ENCODE data around the gene TMEM231. TPM values are rescaled to one million over a fixed set of nuclear protein-coding genes. Genes with fewer than 3 reads are reported as not detected.

Gene TMEM231, protein sequence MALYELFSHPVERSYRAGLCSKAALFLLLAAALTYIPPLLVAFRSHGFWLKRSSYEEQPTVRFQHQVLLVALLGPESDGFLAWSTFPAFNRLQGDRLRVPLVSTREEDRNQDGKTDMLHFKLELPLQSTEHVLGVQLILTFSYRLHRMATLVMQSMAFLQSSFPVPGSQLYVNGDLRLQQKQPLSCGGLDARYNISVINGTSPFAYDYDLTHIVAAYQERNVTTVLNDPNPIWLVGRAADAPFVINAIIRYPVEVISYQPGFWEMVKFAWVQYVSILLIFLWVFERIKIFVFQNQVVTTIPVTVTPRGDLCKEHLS
- total RNA-seq, result 7.9 and 11.7 TPM in 2 replicates

DNA sequence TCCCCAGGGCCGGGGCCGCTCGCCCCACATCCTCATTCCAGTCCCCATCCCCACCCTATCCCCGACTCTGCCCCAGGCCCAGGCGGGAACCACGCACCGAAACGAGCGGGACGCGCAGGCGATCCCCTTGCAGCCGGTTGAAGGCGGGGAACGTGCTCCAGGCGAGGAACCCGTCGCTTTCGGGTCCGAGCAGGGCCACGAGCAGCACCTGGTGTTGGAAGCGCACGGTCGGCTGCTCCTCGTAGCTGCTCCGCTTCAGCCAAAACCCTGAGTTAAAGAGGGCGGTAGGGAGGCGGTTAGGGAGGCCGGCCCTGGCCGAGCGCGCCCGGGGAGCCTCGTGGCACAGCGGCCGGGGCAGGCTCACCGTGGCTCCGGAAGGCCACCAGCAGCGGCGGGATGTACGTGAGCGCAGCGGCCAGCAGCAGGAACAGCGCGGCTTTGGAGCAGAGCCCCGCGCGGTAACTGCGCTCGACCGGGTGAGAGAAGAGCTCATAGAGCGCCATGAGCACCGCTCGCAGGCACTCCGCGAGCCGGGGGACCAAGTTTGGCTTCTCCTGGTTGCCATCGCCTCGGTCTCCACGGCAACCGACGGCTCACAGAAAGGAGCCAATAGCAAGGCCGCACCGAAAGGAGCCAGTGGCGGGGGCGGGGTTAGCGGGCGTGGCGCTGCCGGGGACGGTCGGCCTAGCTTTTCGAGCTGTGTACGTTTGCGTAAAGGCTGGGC, at the start of gene TMEM231:
Gene TMEM231 (minus strand): TSS at position 546 of the 724 bp plus-strand sequence. CDS start 43 bp downstream, at position 503.

DNA sequence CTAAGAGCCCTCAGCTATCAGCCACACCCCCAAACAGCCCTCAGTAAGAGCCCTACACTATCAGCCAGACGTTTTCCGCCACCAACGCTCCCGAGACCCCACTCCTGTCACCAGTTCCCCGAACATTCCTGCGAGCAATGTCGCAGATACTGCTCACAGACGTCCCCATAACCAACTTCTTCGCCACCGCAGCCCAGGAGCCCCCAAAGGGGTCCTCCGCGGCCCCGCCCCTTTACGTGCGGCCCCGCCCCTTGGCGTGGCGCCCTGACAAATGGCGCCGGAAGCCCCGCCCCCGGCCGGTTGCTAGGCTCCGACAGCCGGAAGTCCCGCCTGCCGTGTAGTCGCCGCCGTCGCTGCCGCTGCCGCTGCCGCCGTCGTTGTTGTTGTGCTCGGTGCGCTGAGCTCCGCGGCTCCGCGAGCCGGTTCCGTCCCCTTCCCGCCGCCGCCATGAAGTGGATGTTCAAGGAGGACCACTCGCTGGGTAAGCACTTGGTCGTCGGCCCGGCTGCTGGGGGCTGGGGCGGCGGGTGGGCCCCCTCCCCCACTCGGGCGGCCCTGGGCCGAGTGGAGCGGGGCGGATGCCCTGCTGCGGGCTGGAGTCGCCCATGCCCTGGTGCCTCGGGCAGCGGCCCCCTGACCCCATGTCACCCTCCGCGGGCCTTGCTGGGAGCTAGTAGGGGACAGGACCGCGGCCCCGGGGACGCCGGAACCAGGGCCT, 10.1 kb upstream of the TMEM231 start, which contains the start of gene GABARAPL2:
Gene GABARAPL2 (plus strand): TSS at position 340 of the 718 bp plus-strand sequence. CDS start 108 bp downstream, at position 448.

DNA sequence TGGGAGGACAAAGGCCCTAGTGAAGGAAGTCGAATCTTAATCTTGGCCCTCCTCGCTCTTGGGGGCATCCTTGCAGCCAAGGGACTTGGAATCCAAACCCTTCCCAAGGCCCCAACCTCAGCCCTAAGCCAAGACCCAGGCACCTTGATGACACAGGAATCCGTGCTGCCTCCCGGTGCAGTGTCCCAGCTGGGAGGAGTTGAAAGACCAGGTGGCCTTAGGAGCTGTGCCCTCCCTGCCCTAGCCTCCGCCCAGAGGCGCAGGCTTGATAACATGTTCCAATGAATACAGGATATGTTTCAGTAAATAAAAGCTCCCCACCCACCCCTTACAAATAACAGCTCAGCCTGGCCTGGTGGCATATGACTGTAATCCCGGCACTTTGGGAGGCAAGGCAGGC, 20.2 kb downstream of the TMEM231 start, which contains the start of gene CHST5:
Gene CHST5 (minus strand): TSS at position 208 of the 400 bp plus-strand sequence. CDS start 5,724 bp downstream, outside the sequence.

DNA sequence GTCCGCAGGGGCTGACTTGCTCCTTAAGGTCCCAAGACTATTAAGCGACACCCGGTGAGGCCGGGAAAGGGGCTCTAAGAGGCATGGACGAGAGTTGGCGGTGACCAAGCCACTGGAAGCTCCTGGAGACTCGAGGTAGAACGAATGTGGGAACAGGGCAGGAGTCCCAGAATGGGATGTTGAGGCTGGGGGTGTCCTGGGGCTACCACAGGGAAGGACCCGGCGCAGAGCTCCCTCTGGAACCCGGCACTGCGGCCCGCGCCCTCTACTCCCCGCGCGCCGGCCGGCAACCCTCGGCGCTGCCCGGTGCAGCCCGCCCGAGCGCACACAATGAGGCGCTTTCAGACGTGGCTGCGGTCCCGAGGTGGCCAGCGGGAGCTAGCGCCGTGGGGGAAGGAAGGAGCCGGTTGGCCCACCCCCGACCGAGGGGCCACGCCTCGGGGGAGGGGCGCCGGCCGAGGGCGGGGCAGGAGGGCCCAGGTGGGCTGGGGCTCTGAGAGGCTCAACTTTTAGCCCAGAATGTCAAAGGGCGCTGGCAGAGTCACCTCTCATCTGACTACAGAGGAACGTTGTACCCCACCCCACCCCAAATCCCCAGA, 60.9 kb downstream of the TMEM231 start, which contains the start of gene CHST6:
Gene CHST6 (minus strand): TSS at position 366 of the 599 bp plus-strand sequence. CDS start 15,613 bp downstream, outside the sequence.

Other genes starting within 250 kb of the TMEM231 start
- gene CFDP1, start 122.7 kb downstream of the TMEM231 start, total RNA-seq, result 48.7 and 52.2 TPM in 2 replicates
- 5.5 and 12.8 TPM in 2 replicates for gene TMEM170A, start 91.6 kb downstream of the TMEM231 start, total RNA-seq
- gene CHST6, start 60.8 kb downstream of the TMEM231 start, total RNA-seq, result 0.43 and 0.70 TPM in 2 replicates
- not detected in 2 replicates for gene CHST5, start 20.1 kb downstream of the TMEM231 start, total RNA-seq
- gene GABARAPL2, start 10.1 kb upstream of the TMEM231 start, total RNA-seq, result 54.9 and 66.9 TPM in 2 replicates
- 22.2 and 24.4 TPM in 2 replicates for gene ADAT1, start 67.0 kb upstream of the TMEM231 start, total RNA-seq
- 130 and 146 TPM in 2 replicates for gene KARS1, start 91.4 kb upstream of the TMEM231 start, total RNA-seq
- gene TERF2IP, start 91.5 kb upstream of the TMEM231 start, total RNA-seq, result 36.7 and 51.1 TPM in 2 replicates
- gene CPHXL2, start 120.8 kb upstream of the TMEM231 start, total RNA-seq, result not detected in 2 replicates
- gene DUXB, start 145.2 kb upstream of the TMEM231 start, total RNA-seq, result not detected in 2 replicates
- gene CPHXL, start 170.2 kb upstream of the TMEM231 start, total RNA-seq, result not detected in 2 replicates